Measurements from ENCODE around the gene PPP1R7.
"Not testable (repeated sequence)": the region's sequence is repeated elsewhere in the genome, so short reads cannot be mapped to it uniquely, and the experiment has no call there.

PPP1R7 gene

DNA sequence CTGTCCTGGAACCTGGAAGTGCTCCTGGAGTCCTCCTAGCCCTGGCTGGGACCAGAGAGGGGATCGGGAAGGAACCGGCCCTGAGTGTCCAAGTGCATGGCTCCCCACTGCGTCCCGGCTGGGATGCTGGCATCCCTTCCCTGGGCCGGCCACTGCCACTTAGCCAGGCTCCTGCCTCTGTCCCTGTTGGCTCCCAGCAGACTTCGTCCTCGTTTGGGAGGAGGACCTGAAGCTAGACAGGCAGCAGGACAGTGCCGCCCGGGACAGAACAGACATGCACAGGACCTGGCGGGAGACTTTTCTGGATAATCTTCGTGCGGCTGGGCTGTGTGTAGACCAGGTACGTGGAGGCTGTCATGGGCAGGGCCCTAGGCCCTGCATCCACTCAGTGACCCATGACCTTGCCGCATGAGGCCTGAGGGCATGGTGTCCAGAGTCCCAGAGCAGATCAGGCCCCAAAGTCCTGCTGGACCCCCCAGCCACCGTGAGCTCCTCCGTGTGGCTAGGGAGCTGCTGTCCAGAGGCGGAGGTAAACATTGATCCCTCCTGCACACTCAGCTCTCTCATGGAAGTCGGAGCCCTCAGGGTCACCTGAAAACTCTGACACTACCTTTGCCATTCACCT, 45.4 kb downstream of the PPP1R7 start:
- no peak for DNase-seq (ENCODE audit: low read depth in 2 of 2)

- DNase-seq (ENCODE audit: low read depth in 2 of 2) = not testable (repeated sequence)
Observed at GRCh38 chr2:241197246-241197645, 47.0 kb downstream of the PPP1R7 start.

- DNase-seq (ENCODE audit: low read depth in 2 of 2) = no peak
Observed at GRCh38 chr2:241197947-241198346, 47.7 kb downstream of the PPP1R7 start.

GRCh38 chr2:241198381-241199279, 48.4 kb downstream of the PPP1R7 start:
- no peak for DNase-seq (ENCODE audit: low read depth in 2 of 2)

DNA sequence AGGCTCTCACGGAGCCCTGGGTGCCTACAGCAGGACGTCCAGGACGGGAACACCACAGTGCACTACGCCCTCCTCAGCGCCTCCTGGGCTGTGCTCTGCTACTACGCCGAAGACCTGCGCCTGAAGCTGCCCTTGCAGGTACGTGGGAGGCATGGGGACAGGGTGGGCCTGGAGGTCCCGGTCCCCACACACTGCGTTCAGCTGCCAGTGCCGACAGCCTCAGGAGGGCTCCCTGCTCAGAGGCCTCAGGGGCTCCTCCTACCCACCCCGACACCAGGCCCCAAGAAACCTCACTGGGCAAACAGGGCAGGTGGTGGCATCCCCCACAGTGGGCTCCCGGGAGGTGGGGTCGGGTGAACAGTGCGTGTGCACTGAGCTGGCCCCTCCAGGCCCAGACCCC, 49.0 kb downstream of the PPP1R7 start:
- DNase-seq (ENCODE audit: low read depth in 2 of 2) = no peak

GRCh38 chr2:241199897-241200821, 49.9 kb downstream of the PPP1R7 start:
- no peak for DNase-seq (ENCODE audit: low read depth in 2 of 2)

GRCh38 chr2:241200822-241201395, 50.6 kb downstream of the PPP1R7 start:
- no peak for DNase-seq (ENCODE audit: low read depth in 2 of 2)

DNA sequence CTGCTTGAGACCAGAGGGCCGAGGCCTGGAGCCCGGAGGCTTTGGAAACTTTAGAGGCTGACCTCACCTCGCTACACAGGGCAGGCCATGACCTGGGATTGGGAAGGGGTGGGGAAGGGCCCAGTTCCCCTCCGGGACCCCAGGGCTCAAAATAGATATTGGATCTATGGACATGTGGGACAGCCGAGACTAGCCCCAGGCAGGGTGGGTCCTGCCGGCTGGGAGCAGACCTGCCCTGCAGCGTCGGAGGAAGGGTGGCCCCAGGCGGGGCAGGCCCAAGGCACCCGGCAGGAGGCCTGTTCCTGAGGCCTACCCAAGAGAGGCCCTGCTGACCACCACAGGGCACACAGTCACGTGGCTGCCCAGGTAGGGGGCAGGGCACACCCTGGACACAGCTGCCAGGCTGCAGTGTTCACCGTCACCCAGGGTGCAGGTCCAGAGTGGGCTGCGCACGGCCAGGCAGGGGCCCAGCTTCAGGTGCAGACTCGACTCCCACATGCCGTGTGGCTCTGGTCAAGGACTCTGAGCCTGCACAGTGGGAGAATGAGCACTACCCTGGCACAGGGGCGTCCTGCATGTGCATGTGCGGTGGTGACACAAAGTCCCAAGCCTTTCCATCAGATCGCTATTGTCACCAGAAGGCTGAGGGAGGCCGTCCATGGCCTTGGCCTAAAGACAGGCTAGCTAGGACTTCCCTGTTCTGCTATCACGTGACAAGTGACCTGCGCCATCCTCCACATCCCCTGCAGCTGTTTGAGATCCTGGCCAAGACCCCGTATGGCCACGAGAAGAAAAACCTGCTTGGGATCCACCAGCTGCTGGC, 51.4 kb downstream of the PPP1R7 start:
- no peak for DNase-seq (ENCODE audit: low read depth in 2 of 2)

DNA sequence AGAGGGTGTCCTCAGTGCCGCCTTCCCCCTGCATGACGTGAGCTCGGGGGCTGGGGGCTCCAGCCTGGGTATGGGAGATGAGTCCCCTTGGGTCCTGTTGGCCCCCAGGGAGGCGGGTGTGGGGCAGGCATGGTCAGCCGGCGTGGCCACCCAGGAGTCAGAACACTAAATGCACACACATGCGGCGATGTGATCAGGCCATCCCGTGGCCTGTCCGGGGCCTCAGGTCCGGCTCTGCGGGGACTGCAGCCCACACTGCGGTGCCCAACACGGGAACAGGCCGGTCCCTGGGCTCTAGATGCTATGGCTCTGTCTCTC, 52.0 kb downstream of the PPP1R7 start:
- no peak for DNase-seq (ENCODE audit: low read depth in 2 of 2)

GRCh38 chr2:241202681-241203080, 52.4 kb downstream of the PPP1R7 start:
- DNase-seq (ENCODE audit: low read depth in 2 of 2) = no peak

GRCh38 chr2:241203218-241204009, 53.1 kb downstream of the PPP1R7 start:
- DNase-seq (ENCODE audit: low read depth in 2 of 2) = no peak

DNA sequence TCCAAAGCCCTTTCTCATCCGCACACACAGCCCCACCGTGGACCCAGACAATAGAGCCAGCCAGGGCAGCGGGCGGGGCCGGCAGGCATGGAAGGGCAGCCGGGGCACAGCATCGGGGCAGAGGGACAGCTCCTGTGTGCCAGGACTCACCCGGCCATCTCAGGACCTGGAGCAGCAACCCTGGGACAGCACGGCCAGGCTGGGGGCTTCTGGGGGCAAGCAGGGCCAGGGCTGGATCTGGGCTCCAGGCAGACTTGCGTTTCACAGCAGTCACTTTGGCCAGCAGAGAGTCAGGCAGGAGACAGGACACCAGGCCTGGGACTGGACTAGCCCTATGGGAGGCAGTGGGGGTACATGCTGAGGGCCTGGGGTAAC, 53.7 kb downstream of the PPP1R7 start:
- no peak for DNase-seq (ENCODE audit: low read depth in 2 of 2)

GRCh38 chr2:241204490-241204889, 54.2 kb downstream of the PPP1R7 start:
- DNase-seq (ENCODE audit: low read depth in 2 of 2) = no peak

DNA sequence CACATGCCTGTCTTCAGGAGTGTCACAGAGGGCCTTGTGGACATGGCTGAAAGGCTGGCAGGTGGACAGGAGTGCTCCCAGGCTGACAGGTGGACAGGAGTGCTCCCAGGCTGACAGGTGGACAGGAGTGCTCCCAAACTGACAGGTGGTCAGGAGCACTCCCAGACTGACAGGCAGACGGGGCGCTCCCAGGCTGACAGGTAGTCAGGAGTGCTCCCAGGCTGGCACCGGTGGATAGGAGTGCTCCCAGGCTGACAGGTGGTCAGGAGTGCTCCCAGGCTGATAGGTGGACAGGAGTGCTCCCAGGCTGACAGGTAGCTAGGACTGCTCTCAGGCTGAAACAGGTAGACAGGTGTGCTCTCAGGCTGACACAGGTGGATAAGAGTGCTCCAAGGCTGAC, 54.8 kb downstream of the PPP1R7 start:
- DNase-seq (ENCODE audit: low read depth in 2 of 2) = no peak

DNA sequence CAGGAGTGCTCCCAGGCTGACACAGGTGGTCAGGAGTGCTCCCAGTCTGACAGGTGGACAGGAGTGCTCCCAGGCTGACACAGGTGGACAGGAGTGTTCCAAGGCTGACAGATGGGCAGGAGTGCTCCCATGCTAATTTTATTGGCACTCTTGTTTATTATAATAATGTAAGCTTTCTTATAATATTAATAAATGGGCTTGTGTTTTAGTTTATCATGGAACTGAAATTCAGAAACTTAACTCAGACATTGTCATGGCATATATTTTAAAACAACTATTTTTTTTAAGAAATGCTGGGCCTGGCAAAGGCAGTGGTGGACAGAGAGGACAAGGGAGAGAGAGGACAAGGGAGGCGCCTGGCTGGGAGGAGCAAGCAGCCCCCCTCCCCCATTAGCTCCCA, 56.9 kb downstream of the PPP1R7 start:
- no peak for DNase-seq (ENCODE audit: low read depth in 2 of 2)

DNA sequence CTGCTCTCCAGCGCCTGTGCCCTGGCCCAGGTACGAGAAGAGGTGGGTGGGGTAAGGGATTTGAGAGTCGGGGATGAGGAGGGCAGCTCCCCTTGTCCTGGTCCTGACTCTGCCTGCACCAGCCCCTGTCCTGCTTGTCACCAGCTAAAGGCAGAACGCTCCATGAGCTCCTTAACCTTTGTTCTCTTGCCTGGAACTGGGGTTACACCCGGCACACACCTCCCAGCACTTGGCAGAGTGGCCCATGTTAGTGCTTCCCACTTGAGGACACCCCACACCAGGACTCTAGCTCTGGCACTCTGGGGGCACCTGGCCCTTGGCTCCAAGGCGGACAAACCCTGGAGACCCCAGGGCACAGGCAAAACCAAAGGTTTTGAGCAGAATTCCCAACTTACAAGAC, 57.4 kb downstream of the PPP1R7 start:
- DNase-seq (ENCODE audit: low read depth in 2 of 2) = no peak

DNA sequence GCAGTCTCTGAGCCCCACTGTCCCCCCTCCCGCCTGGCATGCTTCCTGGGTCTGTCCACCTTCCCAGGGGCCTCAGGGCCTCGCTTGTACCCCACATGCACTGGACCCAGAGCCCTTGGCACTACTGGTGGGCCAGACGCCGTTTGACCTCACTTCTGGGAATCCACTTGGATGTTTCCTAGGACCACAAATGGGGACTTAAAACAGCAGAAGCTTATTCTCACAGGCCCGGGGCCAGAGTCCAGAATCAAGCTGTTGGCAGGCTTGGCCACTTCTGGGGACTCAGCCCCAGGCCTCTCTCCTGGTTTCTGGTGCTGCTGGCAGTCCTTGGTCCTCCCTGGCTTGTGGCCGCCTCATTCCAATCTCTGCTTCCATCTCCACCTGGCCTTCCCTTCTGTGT, 57.8 kb downstream of the PPP1R7 start:
- DNase-seq (ENCODE audit: low read depth in 2 of 2) = no peak

GRCh38 chr2:241209271-241209670, 59.0 kb downstream of the PPP1R7 start:
- no peak for DNase-seq (ENCODE audit: low read depth in 2 of 2)

DNA sequence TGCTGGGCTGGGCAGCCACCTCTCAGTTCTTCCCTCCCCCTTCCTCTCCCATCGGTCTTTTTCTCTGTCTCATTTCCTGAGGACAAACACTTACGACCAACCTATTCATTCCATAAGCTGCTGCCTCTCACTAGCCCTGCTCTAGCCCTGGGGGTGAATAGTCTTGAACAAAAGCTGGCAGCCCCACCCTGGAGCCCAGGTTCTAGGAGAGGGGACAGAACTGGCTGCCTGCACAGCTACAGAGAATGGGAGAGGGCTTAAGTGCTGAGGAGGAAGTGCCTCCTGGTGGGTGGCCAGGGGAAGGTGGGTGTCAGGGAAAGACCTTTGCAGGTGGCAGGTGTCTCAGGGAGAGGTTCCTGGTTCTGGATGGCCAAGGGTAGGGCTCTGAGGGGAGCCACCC, 61.0 kb downstream of the PPP1R7 start:
- DNase-seq (ENCODE audit: low read depth in 2 of 2) = no peak

DNA sequence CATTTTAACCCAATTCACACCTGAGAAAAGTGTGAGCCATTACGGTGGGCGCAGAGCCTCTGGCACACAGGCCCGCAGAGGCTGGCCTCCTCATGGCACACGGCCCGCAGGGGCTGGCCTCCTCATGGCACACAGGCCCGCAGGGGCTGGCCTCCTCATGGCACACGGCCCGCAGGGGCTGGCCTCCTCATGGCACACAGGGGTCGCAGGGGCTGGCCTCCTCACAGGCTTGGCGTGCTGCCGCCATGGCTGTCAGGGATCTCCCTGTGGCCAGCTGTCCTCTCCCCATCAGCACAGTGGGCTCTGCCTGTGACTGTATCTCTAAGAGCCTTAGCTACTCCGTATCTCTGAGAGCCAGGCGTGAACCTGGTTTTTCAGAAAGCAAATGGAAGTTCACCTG, 62.8 kb downstream of the PPP1R7 start:
- no peak for DNase-seq (ENCODE audit: low read depth in 2 of 2)
